Mucosa of rectum (tissue), 2 donors: ENCODE results near the gene OR5M10.
"Not testable (repeated sequence)": the region's sequence is repeated elsewhere in the genome, so short reads cannot be mapped to it uniquely, and the experiment has no call there.

Source experiments
- H3K27ac ChIP-seq, 2 donors: one replicate each; pipeline ENCODE4 v1.7.0; 2013; ENCODE audit warnings: inconsistent platforms in 2 of 2, low read depth in 2 of 2, low read length in 2 of 2
- H3K27me3 ChIP-seq, 2 donors: one replicate each; pipeline ENCODE4 v1.7.0; 2013; ENCODE audit warnings: low read length in 2 of 2; ENCODE audit not compliant: control insufficient read depth in 2 of 2, insufficient read depth in 2 of 2
- H3K36me3 ChIP-seq, 2 donors: one replicate each; pipeline ENCODE4 v1.7.0; 2013; ENCODE audit warnings: low read length in 2 of 2; ENCODE audit not compliant: control insufficient read depth in 2 of 2, insufficient read depth in 2 of 2
- H3K4me1 ChIP-seq, 2 donors: one replicate each; pipeline ENCODE4 v1.7.0; 2013; ENCODE audit warnings: low read length in 2 of 2, mild to moderate bottlenecking in 1 of 2; ENCODE audit not compliant: control insufficient read depth in 2 of 2, insufficient read depth in 2 of 2
- H3K4me3 ChIP-seq, 2 donors: one replicate each; pipeline ENCODE4 v1.7.0; 2013; ENCODE audit warnings: low read length in 2 of 2
- H3K9ac ChIP-seq, 2 donors: one replicate each; pipeline ENCODE4 v1.7.0; 2013; ENCODE audit warnings: low read length in 2 of 2, low read depth in 1 of 2, mild to moderate bottlenecking in 1 of 2
- H3K9me3 ChIP-seq, 2 donors: one replicate each; pipeline ENCODE4 v1.7.0; 2013; ENCODE audit warnings: low read length in 2 of 2; ENCODE audit not compliant: control insufficient read depth in 2 of 2
- donor health status: healthy.
- donor health status: Normal muscosa, but diverticular disease.

OR5M10 gene

GRCh38 chr11:56577621-56578020 lies at the start of gene OR5M10:
OR5M10 (minus strand) TSS chr11:56577721; CDS start chr11:56577721, 0 bp downstream.
- Histone ChIP-seq H3K27ac (no peak within 1 kb of the TSS), H3K27me3 (no peaks in the 10 kb centered on the region), H3K9ac (no peak within 1 kb of the TSS), H3K4me1 (no peaks in the 10 kb centered on the region), H3K36me3 (no peaks in the 10 kb centered on the region), H3K4me3 (no peak within 1 kb of the TSS), H3K9me3 (no peaks in the 10 kb centered on the region)

GRCh38 chr11:56625946-56626345 lies 48.4 kb upstream of the OR5M10 start:
- Histone ChIP-seq H3K27ac (no peak overlapping the region), H3K27me3 (no peaks in the 10 kb centered on the region), H3K4me3 (no peak overlapping the region), H3K9me3 (no peaks in the 10 kb centered on the region), H3K9ac (no peak overlapping the region), H3K4me1 (no peaks in the 10 kb centered on the region), H3K36me3 (no peaks in the 10 kb centered on the region)

GRCh38 chr11:56624661-56625110 lies 47.2 kb upstream of the OR5M10 start:
- no peak overlapping the region for H3K27ac ChIP-seq
- H3K27me3 ChIP-seq: no peaks in the 10 kb centered on the region
- H3K4me1 ChIP-seq: no peaks in the 10 kb centered on the region
- H3K9ac ChIP-seq: no peak overlapping the region
- H3K4me3 ChIP-seq: no peak overlapping the region
- H3K9me3 ChIP-seq: no peaks in the 10 kb centered on the region
- H3K36me3 ChIP-seq: no peaks in the 10 kb centered on the region

- no peak overlapping the region for H3K4me3 ChIP-seq
These were observed 33.7 kb upstream of the OR5M10 start for GRCh38 chr11:56611174-56611573.

GRCh38 chr11:56592088-56592717 lies 14.7 kb upstream of the OR5M10 start:
- not testable (repeated sequence) for H3K4me1 ChIP-seq

More at GRCh38 chr11:56611174-56611573, 33.7 kb upstream of the OR5M10 start:
- Histone ChIP-seq H3K9me3 (peaks cover 0 to 2% of the 10 kb centered on the region in 2 donors), H3K36me3 (no peaks in the 10 kb centered on the region), H3K27ac (no peak overlapping the region), H3K4me1 (no peaks in the 10 kb centered on the region), H3K27me3 (no peaks in the 10 kb centered on the region), H3K9ac (no peak overlapping the region)

GRCh38 chr11:56558574-56558973 lies 18.9 kb downstream of the OR5M10 start:
- H3K9ac ChIP-seq: no peak overlapping the region
- no peak overlapping the region for H3K27ac ChIP-seq
- peaks cover 0 to 4% of the 10 kb centered on the region in 2 donors for H3K4me1 ChIP-seq
- no peak overlapping the region for H3K4me3 ChIP-seq
- H3K27me3 ChIP-seq: no peaks in the 10 kb centered on the region
- no peaks in the 10 kb centered on the region for H3K9me3 ChIP-seq
- no peaks in the 10 kb centered on the region for H3K36me3 ChIP-seq

More at GRCh38 chr11:56592088-56592717, 14.7 kb upstream of the OR5M10 start:
- H3K4me3 ChIP-seq, H3K9me3 ChIP-seq, H3K36me3 ChIP-seq, H3K27ac ChIP-seq, H3K9ac ChIP-seq, H3K27me3 ChIP-seq: not testable (repeated sequence)

GRCh38 chr11:56554691-56555090 lies 22.8 kb downstream of the OR5M10 start:
- not testable (repeated sequence) for H3K27ac ChIP-seq, H3K27me3 ChIP-seq, H3K9ac ChIP-seq, H3K4me1 ChIP-seq, H3K36me3 ChIP-seq, H3K9me3 ChIP-seq, H3K4me3 ChIP-seq

GRCh38 chr11:56545531-56545930 lies 32.0 kb downstream of the OR5M10 start:
- Histone ChIP-seq H3K4me1 (no peaks in the 10 kb centered on the region), H3K4me3 (no peak overlapping the region), H3K9ac (no peak overlapping the region), H3K27me3 (no peaks in the 10 kb centered on the region), H3K27ac (peak overlapping the region in 1 of 2 donors; percentile 15), H3K36me3 (no peaks in the 10 kb centered on the region), H3K9me3 (no peaks in the 10 kb centered on the region)

GRCh38 chr11:56543739-56544138 lies 33.8 kb downstream of the OR5M10 start:
- H3K27ac ChIP-seq: no peak overlapping the region

GRCh38 chr11:56543157-56543556 lies 34.4 kb downstream of the OR5M10 start, which contains the start of gene OR5M11:
OR5M11 (minus strand) TSS chr11:56543257; CDS start chr11:56543257, 0 bp downstream.
- H3K9ac ChIP-seq: no peak within 1 kb of the TSS
- H3K4me1 ChIP-seq: no peaks in the 10 kb centered on the region
- no peaks in the 10 kb centered on the region for H3K9me3 ChIP-seq
- H3K27me3 ChIP-seq: no peaks in the 10 kb centered on the region
- no peak within 1 kb of the TSS for H3K27ac ChIP-seq
- H3K4me3 ChIP-seq: no peak within 1 kb of the TSS
- H3K36me3 ChIP-seq: no peaks in the 10 kb centered on the region

More at GRCh38 chr11:56543739-56544138, 33.8 kb downstream of the OR5M10 start:
- no peaks in the 10 kb centered on the region for H3K4me1 ChIP-seq
- no peak overlapping the region for H3K4me3 ChIP-seq
- no peak overlapping the region for H3K9ac ChIP-seq
- H3K27me3 ChIP-seq: no peaks in the 10 kb centered on the region
- no peaks in the 10 kb centered on the region for H3K36me3 ChIP-seq
- H3K9me3 ChIP-seq: no peaks in the 10 kb centered on the region
